ENCODE results near the gene ABCA7. TPM values are rescaled to one million over a fixed set of nuclear protein-coding genes. Genes with fewer than 3 reads are reported as not detected.
A peak's percentile ranks its signal among the peaks of the same experiment; 100 is the strongest.

ABCA7 gene
- total RNA-seq, 6 experiments from 2014 or later: 4.8 to 14.6 (median 9.1) TPM

GRCh38 chr19:1069009-1069779 is 29.3 kb downstream of the ABCA7 start:
- intact Hi-C loops (cut with DNase I): no loop called here
- Histone ChIP-seq H3K27ac (peak overlapping the region in 2 of 3 donors; percentile 40 to 43), H3K9me3 (no peaks in the 10 kb centered on the region), H3K27me3 (peaks cover 0 to 19% of the 10 kb centered on the region in 2 donors), H3K36me3 (no peaks in the 10 kb centered on the region), H3K4me3 (peak overlapping the region in 2 of 3 donors; percentile 21 to 51), H3K4me1 (peaks cover 0 to 9% (median 0%) of the 10 kb centered on the region in 4 donors)
- DNase-seq (peak; percentile 69 to 84 (median 69)), ATAC-seq (peak; percentile 27 to 49 (median 36))
- 32% methylated on average over 12 of the region's 25 CpGs for WGBS (ENCODE audit: insufficient coverage, low coverage, low lambda C conversion rate, missing lambda C conversion rate)
- TF ChIP-seq POLR2A (IDR thresholded peaks at IDR 0.05) (no peak), CTCF (IDR thresholded peaks at IDR 0.05) (no peak)

GRCh38 chr19:1070576-1070930 is 30.6 kb downstream of the ABCA7 start:
- Histone ChIP-seq H3K36me3 (no peaks in the 10 kb centered on the region), H3K9me3 (no peaks in the 10 kb centered on the region), H3K27me3 (peaks cover 0 to 19% of the 10 kb centered on the region in 2 donors), H3K4me1 (peaks cover 0 to 10% (median 0%) of the 10 kb centered on the region in 4 donors), H3K27ac (no peak overlapping the region), H3K4me3 (no peak overlapping the region)
- 44% methylated on average over 11 of the region's 21 CpGs for WGBS (ENCODE audit: insufficient coverage, low coverage, low lambda C conversion rate, missing lambda C conversion rate)
- TF ChIP-seq POLR2A (IDR thresholded peaks at IDR 0.05) (no peak), CTCF (IDR thresholded peaks at IDR 0.05) (no peak)
- ATAC-seq (no peak), DNase-seq (peak in 1 of 3 donors; percentile 48)
- intact Hi-C loops (cut with DNase I): no loop called here

GRCh38 chr19:1070931-1071791 is 31.3 kb downstream of the ABCA7 start:
- no peaks in the 10 kb centered on the region for H3K36me3 ChIP-seq
- H3K4me1 ChIP-seq: peaks cover 0 to 15% (median 3%) of the 10 kb centered on the region in 4 donors
- no peaks in the 10 kb centered on the region for H3K9me3 ChIP-seq
- intact Hi-C loops (cut with DNase I): no loop called here
- ATAC-seq (no peak), DNase-seq (peak in 1 of 3 donors; percentile 51)
- TF ChIP-seq POLR2A (IDR thresholded peaks at IDR 0.05) (no peak), CTCF (IDR thresholded peaks at IDR 0.05) (no peak)
- no peak overlapping the region for H3K27ac ChIP-seq
- H3K4me3 ChIP-seq: no peak overlapping the region
- peaks cover 0 to 19% of the 10 kb centered on the region in 2 donors for H3K27me3 ChIP-seq
- WGBS (ENCODE audit: insufficient coverage, low coverage, low lambda C conversion rate, missing lambda C conversion rate): 9% methylated on average over 18 of the region's 99 CpGs

GRCh38 chr19:1072371-1073015 is 32.6 kb downstream of the ABCA7 start:
- H3K4me1 ChIP-seq: peaks cover 0 to 15% (median 3%) of the 10 kb centered on the region in 4 donors
- H3K27ac ChIP-seq: no peak overlapping the region
- 77% methylated on average over 6 of the region's 11 CpGs for WGBS (ENCODE audit: insufficient coverage, low coverage, low lambda C conversion rate, missing lambda C conversion rate)
- TF ChIP-seq POLR2A (IDR thresholded peaks at IDR 0.05): no peak
- TF ChIP-seq CTCF (IDR thresholded peaks at IDR 0.05): no peak
- peaks cover 0 to 19% of the 10 kb centered on the region in 2 donors for H3K27me3 ChIP-seq
- no peaks in the 10 kb centered on the region for H3K36me3 ChIP-seq
- intact Hi-C loops (cut with DNase I): no loop called here
- H3K9me3 ChIP-seq: no peaks in the 10 kb centered on the region
- H3K4me3 ChIP-seq: no peak overlapping the region
- DNase-seq (no peak), ATAC-seq (no peak)

All from right lobe of liver (tissue), 6 donors.